Lung microvascular endothelial cell (primary cell): ENCODE results near the gene TRAPPC12. TPM values are rescaled to one million over a fixed set of nuclear protein-coding genes. Genes with fewer than 3 reads are reported as not detected.
"Not testable (repeated sequence)": the region's sequence is repeated elsewhere in the genome, so short reads cannot be mapped to it uniquely, and the experiment has no call there.

ENCODE experiments used
- DNase-seq, 2 donors: peaks; one replicate each; pipeline versions ENCODE4 v3.0.0 to v3.0.0-alpha.2; 2010; ENCODE audit warnings: low read depth in 2 of 2
- total RNA-seq: library from RNA; depleted of rRNA; stranded (reverse); fragments of >200 nt; gene quantifications from 2 replicates; pipeline ENCODE4 v1.2.1, GENCODE V29; 2014

Gene TRAPPC12
- total RNA-seq, 1 donor from 2014 or later: 49.4 TPM

DNA sequence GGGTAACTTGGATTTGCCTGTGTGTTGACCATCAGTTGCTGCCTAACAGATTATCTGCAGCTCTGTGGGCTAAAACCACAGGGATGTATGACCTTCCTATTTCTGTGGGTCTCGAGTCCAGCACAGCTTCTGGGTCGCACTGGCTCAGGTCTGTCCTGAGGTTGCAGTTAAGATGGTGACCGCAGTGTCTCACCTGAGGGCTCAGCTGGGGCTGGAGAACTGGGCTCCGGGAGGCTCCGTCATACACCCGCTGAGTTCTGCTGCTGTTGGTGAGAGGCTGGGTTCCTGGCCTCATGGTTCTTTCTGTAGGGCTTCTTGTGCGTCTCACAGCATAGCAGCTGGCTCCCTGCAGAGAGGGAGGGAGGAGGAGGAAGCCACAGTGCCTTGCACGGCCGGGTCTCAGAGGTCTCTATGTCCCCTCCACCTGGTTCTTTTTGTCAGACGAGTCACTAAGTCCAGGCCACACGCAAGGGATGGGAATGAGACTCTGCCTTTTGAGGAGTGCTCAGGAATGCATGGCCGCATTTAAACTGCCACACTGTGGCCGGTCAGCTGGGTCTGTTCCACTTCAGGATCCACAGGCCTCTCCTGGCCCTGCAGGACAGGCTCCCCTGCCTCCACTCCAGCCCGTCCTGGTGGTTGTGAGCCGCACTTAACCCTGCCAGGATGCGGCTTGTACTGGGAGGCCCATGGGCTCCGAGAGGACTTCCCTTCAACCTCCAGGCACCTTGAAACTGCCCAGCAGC, 72.6 kb downstream of the TRAPPC12 start:
- no peak for DNase-seq

DNA sequence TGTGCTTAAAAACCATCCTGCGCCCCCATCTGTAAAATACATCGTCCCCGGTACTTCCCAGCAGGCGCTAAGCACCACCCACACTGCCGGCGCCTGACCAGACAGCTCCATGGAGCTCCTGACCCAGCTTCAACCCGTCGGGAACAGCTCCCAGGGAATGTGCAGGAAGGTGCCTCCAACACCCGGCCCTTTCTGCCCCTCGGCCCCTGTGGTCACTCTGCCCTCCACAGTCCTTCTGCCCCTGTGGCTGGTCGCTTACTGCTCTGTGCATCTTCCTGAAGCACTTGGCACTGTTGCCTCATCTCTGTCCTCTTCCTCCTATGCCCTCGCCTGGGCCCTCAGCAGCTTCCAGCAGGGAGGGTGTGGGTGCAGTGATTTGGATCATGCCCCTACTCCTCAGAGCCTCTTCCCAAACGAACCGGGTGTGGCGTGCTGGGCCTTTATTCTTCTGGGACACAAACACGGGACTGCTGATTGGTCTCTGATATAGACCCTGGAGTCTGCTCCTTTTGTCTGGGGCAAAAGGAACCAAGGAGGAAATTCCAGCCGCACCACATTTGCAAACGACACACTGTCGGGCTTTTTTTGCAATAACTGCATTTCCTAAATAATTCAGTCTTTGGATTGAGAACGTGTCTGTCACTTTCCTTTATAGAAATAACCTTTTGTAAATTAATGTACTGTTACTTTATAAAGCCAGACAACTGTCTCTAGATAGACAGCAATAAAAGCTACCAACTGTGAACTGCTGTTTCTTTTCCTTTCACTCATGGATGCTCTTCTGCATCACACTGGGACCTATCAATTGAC, 73.9 kb downstream of the TRAPPC12 start:
- peak in 1 of 2 donors; percentile 25 for DNase-seq

GRCh38 chr2:3454005-3454404, 74.5 kb downstream of the TRAPPC12 start:
- not testable (repeated sequence) for DNase-seq

GRCh38 chr2:3454802-3455201, 75.3 kb downstream of the TRAPPC12 start:
- DNase-seq: no peak

DNA sequence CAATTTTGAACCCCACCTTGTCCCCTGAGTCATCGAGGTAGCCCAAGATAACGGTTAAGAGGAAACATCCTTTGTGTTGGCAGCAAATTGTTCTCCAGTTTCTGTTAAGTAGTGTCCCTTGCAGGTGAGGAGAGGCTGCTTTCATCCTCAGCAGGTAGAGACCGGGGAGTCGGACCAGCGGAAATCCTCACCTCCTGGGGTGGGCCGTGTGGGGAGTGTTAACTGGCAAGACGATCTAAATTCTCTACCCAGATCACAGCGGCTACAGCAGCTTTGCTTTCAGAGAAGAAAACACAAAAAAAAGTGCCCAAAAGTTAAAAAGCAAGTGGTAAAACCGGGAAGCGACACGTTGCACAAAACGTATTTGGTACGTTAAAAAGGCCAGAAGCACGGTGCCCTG, 76.6 kb downstream of the TRAPPC12 start:
- DNase-seq: no peak

- no peak for DNase-seq
These were observed 78.3 kb downstream of the TRAPPC12 start for GRCh38 chr2:3457524-3458395.

- DNase-seq: no peak
These were observed 79.1 kb downstream of the TRAPPC12 start for GRCh38 chr2:3458396-3459184.

GRCh38 chr2:3459185-3460015, 79.9 kb downstream of the TRAPPC12 start:
- no peak for DNase-seq

GRCh38 chr2:3460156-3460555, 80.7 kb downstream of the TRAPPC12 start:
- no peak for DNase-seq

DNA sequence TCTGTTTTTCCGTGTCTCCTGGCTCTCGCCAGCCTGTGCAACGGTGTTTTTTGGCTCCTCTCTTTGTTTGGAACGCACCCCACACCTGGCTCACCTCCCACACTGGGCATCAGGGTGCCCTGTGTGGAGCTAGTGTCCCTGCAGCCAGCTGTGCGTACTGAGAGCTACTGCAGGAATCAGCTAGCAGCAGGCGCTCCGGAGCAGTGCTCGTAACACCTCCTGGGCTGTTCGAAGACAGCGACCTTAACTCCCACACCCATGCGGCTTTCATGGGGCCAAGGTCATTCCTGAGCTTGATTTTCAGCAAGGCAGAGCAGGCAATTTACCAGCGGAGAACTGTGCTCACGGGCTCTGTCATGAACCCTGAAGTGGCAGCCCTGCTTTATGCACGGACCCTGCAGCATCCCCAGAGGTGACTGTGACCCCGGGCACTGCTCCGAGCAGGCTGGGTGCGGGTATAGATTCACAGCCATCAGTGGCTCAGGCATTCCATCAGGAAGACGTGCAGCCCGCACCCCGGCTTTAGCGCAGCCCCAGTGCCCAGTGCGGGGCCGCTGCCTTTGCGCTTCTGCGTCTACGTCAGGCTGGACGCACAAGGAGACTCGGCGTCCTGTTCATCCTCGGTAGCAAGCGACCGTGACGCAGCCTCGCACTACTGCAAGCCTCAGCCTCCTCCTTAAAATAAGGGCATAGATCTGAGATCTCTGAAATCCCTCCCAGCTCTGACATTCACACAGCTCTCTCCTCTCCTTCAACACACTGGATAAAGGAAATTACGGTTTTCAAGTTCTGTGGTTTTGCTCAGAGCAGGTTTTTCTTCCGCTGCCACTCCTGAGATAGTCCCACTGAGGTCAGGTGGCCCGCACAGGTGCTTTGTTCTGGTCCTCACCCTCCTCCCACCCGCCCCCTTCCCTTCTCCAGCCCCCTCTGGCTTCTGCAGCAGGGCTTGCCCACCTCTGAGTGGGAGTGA, 81.6 kb downstream of the TRAPPC12 start:
- no peak for DNase-seq

DNA sequence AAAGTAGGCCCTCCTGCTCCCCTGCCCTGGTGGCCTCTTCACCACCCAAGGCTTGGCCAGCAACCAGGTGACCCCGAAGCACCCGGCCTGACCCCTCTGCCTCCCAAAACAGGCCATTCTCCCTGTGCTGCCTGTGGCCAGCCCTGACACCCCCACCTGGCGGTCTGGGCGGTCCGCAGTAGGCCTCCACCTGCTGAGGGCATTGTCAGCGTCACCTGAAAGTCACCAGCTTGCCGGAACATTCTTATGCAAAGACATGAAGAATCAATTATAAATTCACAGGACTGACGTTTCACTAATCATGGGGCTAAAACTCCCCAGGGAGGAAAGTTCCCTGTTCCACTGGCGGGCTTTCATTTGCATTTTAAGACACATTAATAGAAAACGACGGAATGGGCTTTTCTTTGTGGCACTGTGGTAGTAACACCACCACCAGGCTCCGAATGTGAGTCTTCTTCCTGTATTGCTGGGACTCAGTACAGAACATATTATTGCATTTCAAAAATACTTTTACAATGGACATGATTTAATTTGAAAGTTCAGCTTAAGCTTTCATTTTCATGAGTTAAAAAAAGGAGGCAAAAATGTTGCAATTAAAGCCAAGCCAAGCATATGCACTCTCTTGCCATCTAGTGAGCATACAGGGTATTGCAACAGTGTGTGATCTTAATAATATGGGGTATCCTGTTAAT, 82.5 kb downstream of the TRAPPC12 start:
- DNase-seq: peak; percentile 71 to 76

DNA sequence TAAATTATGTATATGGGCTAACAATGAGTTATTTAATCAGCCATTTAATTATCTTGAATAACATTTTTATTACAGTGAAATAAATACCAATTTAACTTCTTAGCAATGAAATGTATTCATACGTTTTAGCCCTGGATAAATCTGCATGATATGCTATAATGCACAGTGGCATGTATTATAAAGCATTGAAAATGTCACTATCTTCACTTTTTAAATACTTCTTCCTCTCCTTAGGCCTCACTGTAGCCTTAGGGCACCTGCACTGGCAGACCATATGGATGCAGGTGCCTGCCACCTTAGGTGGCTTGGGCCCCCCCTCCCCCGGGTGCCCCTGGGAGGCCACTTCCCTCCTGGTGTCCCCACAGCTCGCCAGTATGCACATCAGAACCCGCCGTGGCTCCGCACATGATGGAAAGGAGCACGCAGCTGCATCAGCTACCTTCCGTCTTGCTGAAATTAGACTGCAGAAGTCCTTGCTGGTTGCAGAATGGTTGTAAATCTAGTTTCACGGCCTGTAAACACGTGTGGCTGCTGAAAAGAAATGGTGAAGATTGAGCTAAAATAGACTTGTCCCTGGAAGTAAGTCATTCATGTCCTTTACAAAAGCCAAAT, 83.1 kb downstream of the TRAPPC12 start:
- no peak for DNase-seq

DNA sequence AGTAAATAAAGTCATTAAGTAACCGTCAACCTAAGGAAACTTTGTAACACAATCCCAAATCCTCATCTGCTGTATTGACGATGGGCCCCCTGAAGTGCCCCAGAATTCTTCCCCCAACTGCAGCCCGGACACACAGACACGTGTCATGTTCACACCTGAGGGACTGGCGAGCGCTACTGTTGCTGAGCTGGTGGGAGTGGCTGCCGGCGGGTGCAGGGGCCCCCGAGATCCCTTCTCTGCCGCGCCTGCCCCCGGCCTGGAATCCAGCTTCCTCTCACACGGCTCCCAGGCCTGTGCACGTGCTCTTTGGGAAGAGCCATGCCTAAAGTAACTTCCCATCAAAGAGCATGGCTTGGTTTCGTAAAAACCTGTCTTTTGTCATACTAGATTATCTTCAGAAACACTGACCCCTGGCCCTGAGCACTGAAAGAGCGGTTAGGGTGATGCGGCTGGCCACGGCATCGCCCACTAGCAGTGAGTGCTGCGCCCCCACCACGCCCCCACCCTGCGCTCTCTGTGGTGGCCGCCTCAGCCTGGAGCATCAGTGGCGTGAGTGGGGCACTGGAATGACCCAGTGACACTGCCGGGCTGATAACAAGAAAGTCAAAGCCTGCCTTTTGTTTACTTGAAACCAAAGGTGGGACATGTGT, 83.8 kb downstream of the TRAPPC12 start:
- DNase-seq: no peak

- DNase-seq: no peak
These were observed 84.5 kb downstream of the TRAPPC12 start for GRCh38 chr2:3463944-3464343.

GRCh38 chr2:3464401-3465005, 85.0 kb downstream of the TRAPPC12 start:
- no peak for DNase-seq

DNA sequence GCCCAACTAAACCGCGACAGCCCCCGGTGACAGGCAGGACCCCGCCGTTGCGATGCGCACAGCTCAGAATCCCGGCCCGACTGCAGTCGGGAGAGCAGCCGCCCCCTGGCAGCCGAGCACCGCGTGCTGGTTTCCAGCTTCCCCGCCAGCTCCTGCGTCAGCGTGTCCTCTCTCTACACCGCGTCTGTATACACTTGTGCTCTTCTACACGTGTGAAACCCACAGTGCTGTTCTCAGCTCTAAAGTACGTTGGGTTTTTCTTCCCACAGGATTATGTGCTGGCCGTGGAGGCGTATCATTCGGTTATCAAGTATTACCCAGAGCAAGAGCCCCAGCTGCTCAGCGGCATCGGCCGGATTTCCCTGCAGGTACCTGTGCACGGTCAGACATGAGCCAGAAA, 85.8 kb downstream of the TRAPPC12 start:
- DNase-seq: no peak
